Measurements from ENCODE around the gene FEZF1. TPM values are rescaled to one million over a fixed set of nuclear protein-coding genes. Genes with fewer than 3 reads are reported as not detected.

Gene FEZF1
- total RNA-seq, 2 experiments from 2014 or later, result not detected

DNA sequence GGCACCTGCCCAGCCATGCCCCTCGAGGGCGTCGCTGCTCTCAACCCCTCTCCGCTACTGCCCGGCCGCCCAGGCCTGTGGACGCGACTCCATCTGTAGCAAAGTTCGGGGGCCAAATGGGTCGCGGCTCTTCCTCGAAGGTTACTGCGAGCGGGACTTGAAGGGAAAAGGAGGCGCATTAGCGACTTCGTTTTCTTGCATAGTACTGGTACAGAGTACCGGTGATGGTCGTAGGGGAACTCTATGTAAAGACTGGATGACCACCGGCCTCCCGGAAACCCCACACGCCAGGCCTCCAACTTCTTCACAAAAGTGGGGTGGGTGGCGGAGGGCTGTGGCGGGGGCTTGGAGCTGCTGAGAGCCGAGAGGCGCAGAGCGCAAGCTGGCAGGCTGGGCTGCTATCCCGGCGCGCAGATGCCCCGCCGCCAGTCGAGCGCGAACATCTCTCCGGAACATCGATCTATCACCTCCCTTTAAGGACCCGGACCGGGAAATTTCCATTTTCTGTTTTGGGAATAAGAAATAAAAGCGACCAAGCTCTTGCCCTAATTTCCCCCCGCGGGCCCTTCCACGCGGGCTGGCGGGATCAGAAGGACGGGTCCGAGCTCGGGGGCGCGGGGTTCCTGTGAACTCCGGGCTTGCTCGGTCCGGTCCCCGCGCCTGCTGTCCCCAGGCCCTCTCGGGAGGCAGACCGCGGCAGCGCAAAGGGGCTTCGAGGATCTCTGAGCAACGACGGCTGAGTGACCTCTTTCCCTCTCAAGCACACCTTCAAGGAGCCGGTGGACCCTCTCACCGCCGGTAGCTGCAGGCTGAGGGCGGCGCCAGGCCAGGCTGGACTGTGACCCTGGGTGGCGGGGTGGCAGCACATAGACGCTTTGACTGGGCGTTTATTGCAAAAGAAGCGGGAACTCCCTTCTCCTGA is 12.2 kb upstream of the FEZF1 start:
- no peaks in the 10 kb centered on the region for H3K4me1 Mint-ChIP-seq (ENCODE audit: low read depth)
- H3K36me3 Mint-ChIP-seq (ENCODE audit: low read depth), result no peaks in the 10 kb centered on the region
- CTCF ChIA-PET, result no interaction called here
- ATAC-seq (no peak), DNase-seq (no peak)
- peaks cover 55% of the 10 kb centered on the region for H3K27me3 Mint-ChIP-seq
- H3K4me3 Mint-ChIP-seq, result no peak overlapping the region
- peaks cover 3% of the 10 kb centered on the region for H3K9me3 Mint-ChIP-seq
- intact Hi-C loops (cut with micrococcal nuclease), result no loop called here
- POLR2A ChIA-PET, result no interaction called here
- no peak overlapping the region for H3K27ac Mint-ChIP-seq
- TF ChIP-seq, protein P1, sequence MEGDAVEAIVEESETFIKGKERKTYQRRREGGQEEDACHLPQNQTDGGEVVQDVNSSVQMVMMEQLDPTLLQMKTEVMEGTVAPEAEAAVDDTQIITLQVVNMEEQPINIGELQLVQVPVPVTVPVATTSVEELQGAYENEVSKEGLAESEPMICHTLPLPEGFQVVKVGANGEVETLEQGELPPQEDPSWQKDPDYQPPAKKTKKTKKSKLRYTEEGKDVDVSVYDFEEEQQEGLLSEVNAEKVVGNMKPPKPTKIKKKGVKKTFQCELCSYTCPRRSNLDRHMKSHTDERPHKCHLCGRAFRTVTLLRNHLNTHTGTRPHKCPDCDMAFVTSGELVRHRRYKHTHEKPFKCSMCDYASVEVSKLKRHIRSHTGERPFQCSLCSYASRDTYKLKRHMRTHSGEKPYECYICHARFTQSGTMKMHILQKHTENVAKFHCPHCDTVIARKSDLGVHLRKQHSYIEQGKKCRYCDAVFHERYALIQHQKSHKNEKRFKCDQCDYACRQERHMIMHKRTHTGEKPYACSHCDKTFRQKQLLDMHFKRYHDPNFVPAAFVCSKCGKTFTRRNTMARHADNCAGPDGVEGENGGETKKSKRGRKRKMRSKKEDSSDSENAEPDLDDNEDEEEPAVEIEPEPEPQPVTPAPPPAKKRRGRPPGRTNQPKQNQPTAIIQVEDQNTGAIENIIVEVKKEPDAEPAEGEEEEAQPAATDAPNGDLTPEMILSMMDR (IDR thresholded peaks at IDR 0.05), result no peak

DNA sequence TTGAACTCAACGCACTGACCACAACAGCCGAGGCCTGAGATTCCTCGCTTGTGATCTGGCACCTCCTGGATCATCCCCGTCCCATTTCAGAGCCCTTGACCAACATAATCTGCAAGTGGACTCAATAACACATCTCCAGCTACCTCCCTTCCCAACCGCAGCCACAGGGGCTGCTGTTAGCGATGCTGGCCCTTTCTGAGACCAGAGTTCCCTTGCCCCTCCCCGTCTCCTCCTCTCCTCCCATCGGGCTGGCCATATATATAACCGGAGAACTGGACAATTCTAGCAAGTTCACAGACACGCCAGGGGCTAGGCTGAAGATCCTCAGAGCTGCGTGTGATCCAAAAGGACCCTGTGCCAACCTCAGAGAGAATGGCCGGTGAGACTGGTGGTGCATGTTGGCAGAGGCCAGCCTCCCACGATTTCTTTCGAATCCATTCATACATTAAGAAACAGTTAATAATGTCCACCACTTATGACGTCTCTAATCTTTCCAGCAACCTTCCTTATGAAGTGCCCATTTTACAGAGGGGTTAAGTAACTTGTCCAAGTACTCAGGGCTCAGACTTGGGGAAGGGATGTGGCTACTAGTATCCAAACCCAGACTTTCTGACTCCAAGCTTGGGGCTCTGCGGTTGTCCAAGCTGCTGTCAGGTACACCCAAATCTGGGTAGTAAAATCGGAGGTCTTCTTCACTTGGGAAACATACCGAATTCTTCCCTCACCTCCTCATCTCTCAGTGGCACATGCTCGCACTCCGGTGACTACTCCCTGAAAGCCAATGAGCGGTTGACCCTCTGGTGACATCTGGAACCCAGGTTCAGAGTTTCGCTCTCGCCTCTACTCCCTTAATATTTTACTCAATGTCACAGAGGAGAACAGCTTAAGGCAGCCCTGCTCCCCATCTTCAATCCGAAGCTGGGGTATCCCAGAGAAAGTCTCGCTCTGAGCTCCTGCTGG is 11.2 kb upstream of the FEZF1 start:
- no peak overlapping the region for H3K27ac Mint-ChIP-seq
- H3K27me3 Mint-ChIP-seq, result peaks cover 61% of the 10 kb centered on the region
- H3K9me3 Mint-ChIP-seq, result peaks cover 3% of the 10 kb centered on the region
- ChIA-PET POLR2A (no interaction called here), CTCF (no interaction called here)
- H3K4me3 Mint-ChIP-seq, result no peak overlapping the region
- no peaks in the 10 kb centered on the region for H3K4me1 Mint-ChIP-seq (ENCODE audit: low read depth)
- DNase-seq, result no peak
- no peaks in the 10 kb centered on the region for H3K36me3 Mint-ChIP-seq (ENCODE audit: low read depth)
- no peak for ATAC-seq
- intact Hi-C loops (cut with micrococcal nuclease), result no loop called here
- TF ChIP-seq, protein P1 (IDR thresholded peaks at IDR 0.05), result no peak

DNA sequence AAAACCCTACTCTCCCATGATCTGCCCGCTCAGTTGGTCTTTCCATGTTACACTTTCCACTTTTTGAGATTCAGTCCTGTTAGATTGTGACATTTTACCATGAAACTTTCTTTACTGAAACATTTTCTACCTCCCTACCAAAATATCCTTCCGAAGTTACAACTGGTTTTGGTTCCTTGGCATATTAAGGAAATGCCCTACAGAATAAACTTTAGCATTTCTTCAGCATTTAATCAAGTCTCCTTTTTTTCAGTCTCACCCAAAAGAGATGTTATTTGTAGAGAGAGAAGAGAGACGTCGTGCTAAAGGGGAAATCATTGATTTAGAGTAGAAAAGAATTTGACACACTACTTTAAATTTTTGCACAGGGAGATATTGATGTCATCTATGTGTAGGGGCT is 9.7 kb upstream of the FEZF1 start:
- intact Hi-C loops (cut with micrococcal nuclease), result no loop called here
- TF ChIP-seq, protein P1 (IDR thresholded peaks at IDR 0.05), result no peak
- DNase-seq (no peak), ATAC-seq (no peak)
- Mint-ChIP-seq H3K27me3 (peaks cover 70% of the 10 kb centered on the region), H3K36me3 (ENCODE audit: low read depth) (no peaks in the 10 kb centered on the region), H3K9me3 (peaks cover 3% of the 10 kb centered on the region), H3K4me3 (no peak overlapping the region), H3K4me1 (ENCODE audit: low read depth) (peaks cover 4% of the 10 kb centered on the region), H3K27ac (no peak overlapping the region)
- CTCF ChIA-PET, result no interaction called here
- POLR2A ChIA-PET, result no interaction called here

DNA sequence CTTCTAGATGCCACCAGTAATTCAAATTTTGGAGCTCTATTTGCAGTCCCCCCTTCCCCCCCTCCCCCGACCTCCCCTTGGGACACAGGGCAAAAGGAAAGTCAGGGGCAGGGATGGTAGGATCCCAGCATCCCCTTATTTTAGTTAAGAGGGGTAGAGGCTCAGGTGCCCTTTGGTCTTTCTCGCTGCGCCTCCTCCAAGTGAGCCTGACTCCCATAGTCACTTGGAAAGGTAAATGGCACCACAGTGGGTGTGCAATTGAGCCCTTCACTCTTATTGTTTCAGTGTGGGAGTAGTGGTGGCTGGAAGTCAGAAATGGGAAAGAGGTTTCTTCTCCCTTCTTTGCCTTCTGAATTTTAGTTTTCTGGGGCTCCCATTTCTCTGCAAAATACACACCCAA is 8.2 kb upstream of the FEZF1 start:
- peaks cover 3% of the 10 kb centered on the region for H3K9me3 Mint-ChIP-seq
- peaks cover 73% of the 10 kb centered on the region for H3K27me3 Mint-ChIP-seq
- no peak overlapping the region for H3K4me3 Mint-ChIP-seq
- no peak for ATAC-seq
- peaks cover 4% of the 10 kb centered on the region for H3K4me1 Mint-ChIP-seq (ENCODE audit: low read depth)
- no peaks in the 10 kb centered on the region for H3K36me3 Mint-ChIP-seq (ENCODE audit: low read depth)
- no peak for DNase-seq
- H3K27ac Mint-ChIP-seq, result no peak overlapping the region
- POLR2A ChIA-PET, result no interaction called here
- intact Hi-C loops (cut with micrococcal nuclease), result no loop called here
- TF ChIP-seq, protein P1 (IDR thresholded peaks at IDR 0.05), result no peak
- CTCF ChIA-PET, result no interaction called here

All from activated CD8-positive, alpha-beta T cell treated with anti-CD3 and anti-CD28 coated beads for 36 hours (primary cell).